COLO668 (cell line): ENCODE data around the gene SMARCD3.

Source experiments
- DNase-seq: peaks from one replicate; lab custom pipeline; 2025; ENCODE audit not compliant: unreplicated experiment; lab: John Stamatoyannopoulos, UW

The SMARCD3 gene

GRCh38 chr7:151249034-151249731 is 689 bp upstream of the SMARCD3 start:
- peak; percentile 53 for DNase-seq

- peak; percentile 16 for DNase-seq
Measured at GRCh38 chr7:151247611-151248345, 716 bp downstream of the SMARCD3 start.

GRCh38 chr7:151246851-151247580 is 1.5 kb downstream of the SMARCD3 start:
- no peak for DNase-seq

DNA sequence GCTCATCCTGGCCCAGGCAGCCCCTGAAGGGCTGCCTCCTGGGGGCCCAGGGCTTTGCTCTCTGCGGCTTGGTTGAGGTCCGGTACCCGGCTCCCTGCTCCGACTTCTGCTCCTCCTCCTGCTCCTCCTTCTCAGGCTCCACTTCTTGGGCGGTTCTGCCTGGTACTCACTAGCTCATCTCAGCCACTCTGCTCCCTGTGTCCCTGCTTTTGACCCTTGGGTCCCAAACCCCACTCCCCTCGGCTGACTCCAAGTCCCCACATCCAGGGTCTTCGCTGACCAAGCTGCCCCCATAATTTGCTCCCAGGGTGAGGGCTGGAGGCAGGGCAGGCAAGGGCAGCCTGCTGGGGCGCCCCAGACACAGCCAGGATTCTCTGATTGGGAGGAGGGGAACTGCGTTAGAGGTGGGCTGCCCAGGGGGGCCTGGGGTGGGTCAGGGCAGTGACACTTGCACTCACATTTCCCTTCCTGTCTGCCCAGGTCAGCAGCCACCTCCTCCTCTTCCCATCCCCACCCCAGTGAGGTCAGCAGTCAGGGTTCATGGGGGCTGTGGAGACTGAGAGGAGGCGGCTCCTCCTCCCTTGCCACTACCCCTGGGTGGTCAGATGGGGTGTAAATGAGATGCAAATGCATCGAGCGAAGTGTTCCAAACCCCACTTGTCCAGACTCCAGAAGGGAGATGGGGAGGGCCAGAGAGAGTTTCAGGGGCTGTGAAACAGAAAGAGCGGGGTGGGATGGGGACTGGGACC is 2.2 kb downstream of the SMARCD3 start:
- no peak for DNase-seq

DNA sequence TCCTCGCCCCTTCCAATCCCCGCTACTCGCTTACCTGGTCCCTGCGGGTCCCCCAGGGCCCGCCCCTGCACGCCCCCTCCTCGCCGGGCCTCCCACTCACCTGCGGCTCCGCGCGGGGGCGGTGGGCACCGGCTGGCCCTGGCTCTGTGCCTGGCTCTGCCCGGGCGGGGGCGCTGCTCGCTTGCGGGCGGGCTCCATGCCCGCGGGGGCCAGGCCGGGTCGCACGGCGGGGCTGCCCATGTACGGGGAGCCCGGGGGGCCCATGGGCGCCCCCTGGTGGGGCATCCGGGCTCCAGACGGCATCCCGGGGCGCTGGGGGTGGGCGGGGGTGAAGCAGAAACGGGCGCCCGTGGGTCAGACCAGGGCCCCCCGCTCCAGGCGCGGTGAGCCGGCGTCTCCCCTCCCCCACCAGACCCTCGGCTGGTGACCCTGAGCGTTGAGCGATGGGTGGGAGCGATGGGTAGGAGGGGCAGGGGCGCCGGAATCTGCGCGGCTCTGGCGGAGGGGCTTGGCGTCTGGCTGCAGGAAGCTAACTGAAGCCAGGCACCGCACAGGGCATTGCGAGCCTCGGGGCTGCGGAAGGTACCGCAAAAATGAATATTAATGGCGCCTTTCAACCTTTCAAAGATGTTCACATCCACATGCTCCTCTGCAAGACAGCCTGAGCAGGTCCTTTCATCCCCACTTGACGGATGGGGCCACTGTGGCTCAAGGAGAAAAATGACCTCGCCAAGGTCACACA is 3.0 kb downstream of the SMARCD3 start:
- peak; percentile 44 for DNase-seq

GRCh38 chr7:151244841-151245346 is 3.6 kb downstream of the SMARCD3 start:
- no peak for DNase-seq

DNA sequence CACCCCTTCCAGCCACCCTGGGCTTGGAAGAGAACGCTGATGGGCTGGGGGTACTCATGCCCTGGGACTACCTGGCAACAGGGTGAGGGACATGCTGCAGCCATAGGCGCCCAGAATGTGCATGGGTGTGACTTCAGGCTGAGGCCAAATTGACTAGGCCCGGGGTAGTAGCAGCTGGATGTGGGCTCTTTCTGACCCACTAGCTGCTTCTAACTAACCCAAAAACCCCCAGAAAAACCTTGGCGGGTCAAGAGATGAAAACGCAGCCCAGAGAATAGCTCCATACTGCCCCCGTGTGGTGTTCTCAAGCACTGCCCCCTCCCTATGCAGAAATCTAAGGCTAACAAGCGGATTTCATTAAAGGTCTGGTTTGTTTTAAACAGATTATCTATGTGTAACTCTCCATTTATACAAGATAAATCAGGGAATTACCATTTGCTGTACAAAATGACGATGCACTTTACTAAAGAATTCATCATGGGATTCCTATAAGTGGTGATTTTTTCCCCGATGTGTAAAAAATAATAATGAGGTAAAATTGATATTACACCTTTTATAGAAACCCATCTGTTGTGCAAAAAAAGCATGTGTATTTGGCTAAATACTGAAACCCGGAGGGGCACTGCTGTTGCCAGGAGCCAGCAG is 4.2 kb downstream of the SMARCD3 start:
- DNase-seq = peak; percentile 41

DNA sequence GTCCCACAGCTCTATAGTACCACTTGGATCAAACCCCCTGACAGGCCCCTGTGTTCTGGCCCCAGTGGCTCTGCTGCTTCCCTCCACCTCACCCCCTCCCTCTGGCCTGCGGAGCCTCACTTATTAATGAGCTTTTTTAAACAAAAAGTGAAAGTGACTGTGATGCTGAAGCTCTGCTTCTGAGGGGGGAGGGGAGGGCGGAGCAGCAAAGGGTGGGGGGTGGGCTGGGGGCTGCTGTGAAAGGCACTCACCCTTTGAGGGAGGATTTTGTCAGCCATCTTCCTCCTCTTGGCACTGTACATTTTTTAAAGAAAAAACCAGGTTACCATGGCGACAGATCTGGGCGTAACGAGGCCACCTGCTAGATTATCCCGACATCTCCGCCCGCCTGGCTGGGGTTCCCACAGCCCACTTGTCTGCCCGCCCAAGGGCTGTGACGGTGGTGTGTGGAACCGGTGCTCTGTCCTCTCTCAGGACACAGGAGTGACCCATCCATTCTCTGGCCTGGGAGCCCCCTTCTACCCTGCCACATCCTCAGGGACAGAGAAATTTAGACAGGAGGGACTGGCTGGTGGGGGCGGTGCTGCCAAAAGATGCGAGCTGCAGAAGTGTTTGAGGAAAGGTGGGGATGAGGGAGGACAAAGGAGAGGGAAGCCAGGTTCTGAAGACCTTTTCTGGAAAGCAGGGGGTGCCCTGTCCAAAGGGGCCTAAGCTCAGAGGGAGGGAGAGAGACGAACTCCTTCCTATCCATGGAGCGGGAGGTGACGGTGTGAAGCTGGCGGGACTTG is 4.9 kb downstream of the SMARCD3 start:
- DNase-seq = peak; percentile 22

GRCh38 chr7:151243045-151243349 is 5.5 kb downstream of the SMARCD3 start:
- DNase-seq = no peak

- DNase-seq = no peak
Measured at GRCh38 chr7:151242159-151243044, 6.1 kb downstream of the SMARCD3 start.

- DNase-seq = no peak
Measured at GRCh38 chr7:151241755-151242096, 6.8 kb downstream of the SMARCD3 start.

- no peak for DNase-seq
Measured at GRCh38 chr7:151240942-151241754, 7.3 kb downstream of the SMARCD3 start.

DNA sequence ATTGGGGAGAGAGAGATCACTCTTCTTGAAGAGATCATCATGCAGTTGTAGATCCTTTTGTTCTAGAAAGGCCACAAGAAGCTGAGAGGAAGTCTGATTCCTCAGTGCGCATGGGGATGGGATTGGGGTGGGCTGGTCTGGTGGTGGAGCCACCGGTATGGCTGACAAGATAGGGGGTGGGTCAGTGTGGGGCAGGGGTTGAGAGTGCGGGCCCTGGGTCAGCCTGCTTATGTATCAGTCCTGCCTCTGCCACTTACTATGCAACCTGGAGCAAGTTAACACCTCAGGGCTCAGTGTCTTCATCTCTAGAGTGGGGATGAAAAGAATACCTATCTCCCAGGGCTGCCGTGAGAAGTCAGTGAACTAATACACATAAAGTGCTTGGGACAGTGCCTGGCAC is 8.0 kb downstream of the SMARCD3 start:
- no peak for DNase-seq

DNA sequence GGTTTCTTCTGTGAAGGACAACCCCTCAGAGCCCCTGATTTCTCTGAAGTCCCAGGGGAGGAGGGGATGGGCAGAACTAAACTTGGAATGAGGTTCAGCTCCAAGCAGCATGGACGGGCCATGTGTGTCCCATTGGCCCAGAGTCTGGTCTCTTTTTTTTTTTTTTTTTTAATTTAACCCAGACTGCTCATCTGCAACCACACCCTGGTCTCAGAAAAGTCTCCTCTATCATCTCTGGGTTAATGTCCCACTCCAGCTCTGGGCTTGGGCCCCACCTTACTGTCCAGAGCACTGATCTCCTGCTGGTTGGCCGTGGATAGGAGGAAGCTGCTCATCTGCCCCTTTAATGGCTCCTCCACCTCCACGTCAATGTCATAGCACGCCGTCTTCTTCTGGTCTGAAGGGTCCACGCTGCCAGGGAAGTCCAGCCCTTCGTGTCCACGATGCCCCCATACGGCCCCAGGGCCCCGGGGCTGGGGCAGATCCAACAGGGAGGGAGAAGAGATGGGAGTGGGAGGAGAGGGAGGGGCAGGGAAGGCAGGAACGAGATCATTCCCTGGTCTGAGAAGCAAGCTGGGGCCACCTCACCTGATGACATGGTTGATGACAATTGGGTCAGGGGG is 8.5 kb downstream of the SMARCD3 start:
- no peak for DNase-seq

DNA sequence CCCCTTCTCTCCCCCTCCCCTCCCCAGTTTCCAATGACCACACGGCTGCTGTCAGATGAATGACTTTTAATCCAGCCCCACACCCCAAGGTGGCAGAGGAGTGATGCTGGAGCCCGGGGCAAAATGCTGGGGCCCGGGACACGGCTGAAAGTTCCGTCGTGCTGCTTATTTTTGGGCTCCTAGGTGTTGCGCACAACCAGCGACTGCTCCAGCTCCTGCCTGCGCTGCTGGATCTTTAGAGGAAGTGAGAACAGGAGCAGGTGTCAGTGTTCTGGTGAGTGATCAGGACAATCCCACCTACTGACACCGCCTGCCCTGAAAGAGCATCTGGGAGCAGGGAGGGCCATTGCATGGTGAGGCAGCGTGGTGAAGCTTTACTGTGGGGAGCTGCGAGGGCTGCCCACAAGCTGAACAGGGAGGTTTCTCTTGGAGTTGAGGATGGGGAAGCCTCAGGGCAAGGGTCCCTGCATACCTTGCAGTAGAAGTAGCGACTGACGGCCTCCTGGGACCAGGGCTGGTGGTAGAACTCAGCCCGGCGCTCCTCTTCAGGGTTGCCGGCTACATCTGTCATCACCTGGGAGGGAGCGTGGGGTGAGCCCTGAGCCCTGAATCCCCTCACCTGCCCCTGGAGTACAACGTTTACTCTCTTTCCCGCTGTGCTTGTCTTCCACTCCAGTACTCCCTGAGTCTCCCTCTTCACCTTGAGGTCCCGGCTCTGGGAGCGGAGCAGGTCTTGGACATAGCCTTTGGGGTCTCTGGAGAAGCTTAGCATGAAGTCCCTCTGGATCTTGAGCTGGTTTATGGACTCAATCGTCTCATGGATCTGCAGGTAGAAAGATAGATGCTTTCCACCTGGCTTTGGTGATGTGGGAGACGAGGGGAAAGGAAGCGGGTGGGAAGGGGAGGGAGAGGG is 9.3 kb downstream of the SMARCD3 start:
- no peak for DNase-seq

DNA sequence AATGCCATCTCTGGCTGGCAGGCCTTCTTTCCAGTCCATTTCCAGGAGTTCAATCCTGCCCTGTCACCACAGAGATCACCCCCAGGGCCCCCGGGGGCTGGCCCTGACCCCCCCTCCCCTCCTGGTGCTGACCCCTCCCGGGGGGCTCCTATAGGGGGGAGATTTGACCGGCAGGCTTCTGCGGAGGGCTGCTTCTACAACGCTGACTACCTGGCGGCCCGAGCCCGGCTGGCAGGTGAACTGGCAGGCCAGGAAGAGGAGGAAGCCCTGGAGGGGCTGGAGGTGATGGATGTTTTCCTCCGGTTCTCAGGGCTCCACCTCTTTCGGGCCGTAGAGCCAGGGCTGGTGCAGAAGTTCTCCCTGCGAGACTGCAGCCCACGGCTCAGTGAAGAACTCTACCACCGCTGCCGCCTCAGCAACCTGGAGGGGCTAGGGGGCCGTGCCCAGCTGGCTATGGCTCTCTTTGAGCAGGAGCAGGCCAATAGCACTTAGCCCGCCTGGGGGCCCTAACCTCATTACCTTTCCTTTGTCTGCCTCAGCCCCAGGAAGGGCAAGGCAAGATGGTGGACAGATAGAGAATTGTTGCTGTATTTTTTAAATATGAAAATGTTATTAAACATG is 10.2 kb downstream of the SMARCD3 start:
- no peak for DNase-seq
